Occipital lobe (tissue), 2 donors: ENCODE measurements around the gene OR2H1. TPM values are rescaled to one million over a fixed set of nuclear protein-coding genes. Genes with fewer than 3 reads are reported as not detected.
"Not testable (repeated sequence)": the region's sequence is repeated elsewhere in the genome, so short reads cannot be mapped to it uniquely, and the experiment has no call there.

Experiments used
- DNase-seq: peaks from one replicate; lab custom pipeline; 2025; lab: John Stamatoyannopoulos, UW
- total RNA-seq: library from RNA; depleted of rRNA; stranded (reverse); fragments of >200 nt; gene quantifications from one replicate; pipeline ENCODE4 v1.2.3, GENCODE V29; 2014

The OR2H1 gene
- total RNA-seq, result not detected

GRCh38 chr6:29456971-29457370 is at the start of gene OR2H1, which contains the start of gene OR11A1:
Gene OR2H1, plus strand, starts transcription at chr6:29457155. Its CDS starts 4,615 bp downstream, at chr6:29461770.
Gene OR11A1, minus strand, starts transcription at chr6:29457071. Its CDS starts 29,430 bp downstream, at chr6:29427641.
- DNase-seq, result no peak

DNA sequence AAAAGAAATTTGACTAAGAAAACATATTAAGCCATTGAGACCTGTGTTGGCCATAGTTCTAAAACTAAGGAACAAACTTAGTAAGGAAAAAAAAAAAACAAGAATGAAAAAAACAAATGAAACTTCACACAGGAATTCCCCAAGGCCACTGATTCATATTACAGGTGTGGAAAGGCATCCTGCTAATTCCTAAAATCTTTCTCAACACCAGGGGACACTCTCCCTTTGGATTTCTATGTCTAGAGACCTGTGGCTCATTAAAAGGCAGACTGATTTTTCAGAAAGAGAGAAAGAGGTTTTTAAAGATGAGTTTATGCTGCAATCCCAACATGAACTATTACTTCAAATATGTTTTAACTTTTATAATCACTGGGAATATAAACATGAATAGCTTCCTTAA is 42.4 kb upstream of the OR2H1 start, which contains the start of gene OR12D1:
OR12D1 (plus strand) TSS at position 341 of the 400 bp plus-strand sequence.
- DNase-seq, result no peak

GRCh38 chr6:29419516-29419915 is 37.4 kb upstream of the OR2H1 start:
- no peak for DNase-seq

GRCh38 chr6:29424168-29424567 is 32.8 kb upstream of the OR2H1 start:
- DNase-seq, result no peak

DNA sequence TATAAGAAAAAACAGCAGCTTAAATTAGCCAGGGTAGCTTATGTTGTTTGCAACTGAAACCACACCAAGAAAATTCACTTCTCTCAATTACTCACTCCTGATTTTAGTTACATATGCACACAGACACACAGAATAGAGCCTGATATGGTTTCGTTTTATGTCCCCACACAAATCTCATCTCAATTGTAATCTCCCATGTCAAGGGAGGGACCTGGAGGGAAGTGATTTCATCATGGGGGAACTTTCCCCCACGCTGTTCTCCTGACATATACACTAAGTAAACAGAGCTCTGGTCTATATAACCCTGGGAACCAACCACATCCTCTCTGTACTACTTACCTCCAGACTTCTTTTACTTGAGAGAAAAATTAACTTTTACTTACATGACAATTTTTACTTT is 32.4 kb upstream of the OR2H1 start:
- no peak for DNase-seq

- no peak for DNase-seq
Observed at GRCh38 chr6:29425075-29425474, 31.9 kb upstream of the OR2H1 start.

DNA sequence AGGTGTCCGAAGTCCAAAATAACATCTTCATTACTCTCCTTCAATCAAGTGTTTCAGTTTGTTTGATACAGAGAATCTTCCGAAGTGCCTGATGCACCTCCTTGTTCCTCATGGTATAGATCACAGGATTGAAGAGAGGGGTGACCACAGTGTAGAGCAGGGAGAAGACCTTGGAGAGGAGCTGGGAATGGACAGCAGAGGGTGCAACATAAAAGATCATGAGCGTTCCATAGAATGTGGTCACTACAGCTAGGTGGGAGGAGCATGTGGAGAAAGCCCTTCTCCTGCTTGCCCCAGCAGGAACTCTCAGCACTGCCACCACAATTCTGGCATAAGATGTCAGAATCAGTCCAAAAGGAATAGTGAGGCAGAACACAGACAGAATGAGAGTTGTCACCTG is 30.3 kb upstream of the OR2H1 start:
- DNase-seq, result no peak

- not testable (repeated sequence) for DNase-seq
Observed at GRCh38 chr6:29436730-29437129, 20.2 kb upstream of the OR2H1 start.

- DNase-seq, result no peak
Observed at GRCh38 chr6:29439006-29439405, 17.9 kb upstream of the OR2H1 start, which contains the start of gene OR10C1. Gene OR10C1, plus strand, starts transcription at chr6:29439306. Its CDS starts 710 bp downstream, at chr6:29440016.

- no peak for DNase-seq
Observed at GRCh38 chr6:29442719-29443118, 14.2 kb upstream of the OR2H1 start.

DNA sequence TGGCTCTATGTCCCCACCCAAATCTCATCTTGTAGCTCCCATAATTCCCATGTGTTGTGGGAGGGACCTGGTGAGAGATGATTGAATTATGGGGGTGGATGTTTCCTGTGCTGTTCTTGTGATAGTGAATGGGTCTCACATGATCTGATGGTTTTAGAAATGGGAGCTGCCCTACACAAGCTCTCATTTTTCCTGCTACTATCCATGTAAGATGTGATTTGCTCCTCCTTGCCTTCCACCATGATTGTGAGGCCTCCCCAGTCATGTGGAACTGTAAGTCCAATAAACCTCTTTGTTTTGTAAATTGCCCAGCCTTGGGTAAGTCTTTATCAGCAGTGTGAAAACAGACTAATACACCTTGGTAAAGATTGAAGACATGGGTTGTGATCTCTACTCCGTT is 12.9 kb upstream of the OR2H1 start:
- not testable (repeated sequence) for DNase-seq

GRCh38 chr6:29447670-29448069 is 9.3 kb upstream of the OR2H1 start:
- no peak for DNase-seq

DNA sequence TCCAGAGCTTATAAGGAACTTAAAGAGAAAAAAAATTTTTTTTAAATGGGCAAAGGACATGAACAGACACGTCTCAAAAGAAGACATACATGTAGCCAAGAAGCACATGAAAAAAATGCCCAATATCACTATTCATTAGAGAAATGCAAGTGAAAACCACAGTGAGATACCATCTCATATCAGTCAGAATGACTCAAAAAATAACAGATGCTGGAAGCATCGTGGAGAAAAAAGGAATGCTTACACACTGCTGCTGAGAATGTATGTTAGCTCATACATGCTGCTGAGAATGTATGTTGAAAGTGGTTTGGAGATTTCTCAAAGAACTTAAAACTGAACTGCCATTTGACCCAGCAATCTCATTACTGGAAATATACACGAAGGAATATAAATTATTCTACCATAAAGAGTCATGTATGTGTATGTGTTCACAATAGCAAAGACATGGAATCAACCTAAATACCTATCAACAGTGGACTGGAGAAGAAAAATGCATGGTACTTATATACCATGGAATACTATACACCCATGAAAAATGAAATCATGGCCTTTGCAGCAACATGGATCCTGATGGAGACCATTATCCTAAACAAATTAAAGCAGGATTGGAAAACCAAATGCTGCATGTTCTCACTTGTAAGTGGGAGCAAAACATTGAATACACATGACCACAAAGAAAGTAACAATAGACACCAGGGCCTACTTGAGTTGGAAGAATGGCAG is 5.3 kb upstream of the OR2H1 start:
- DNase-seq, result no peak

- DNase-seq, result no peak
Observed at GRCh38 chr6:29461021-29461814, 4.3 kb downstream of the OR2H1 start.

DNA sequence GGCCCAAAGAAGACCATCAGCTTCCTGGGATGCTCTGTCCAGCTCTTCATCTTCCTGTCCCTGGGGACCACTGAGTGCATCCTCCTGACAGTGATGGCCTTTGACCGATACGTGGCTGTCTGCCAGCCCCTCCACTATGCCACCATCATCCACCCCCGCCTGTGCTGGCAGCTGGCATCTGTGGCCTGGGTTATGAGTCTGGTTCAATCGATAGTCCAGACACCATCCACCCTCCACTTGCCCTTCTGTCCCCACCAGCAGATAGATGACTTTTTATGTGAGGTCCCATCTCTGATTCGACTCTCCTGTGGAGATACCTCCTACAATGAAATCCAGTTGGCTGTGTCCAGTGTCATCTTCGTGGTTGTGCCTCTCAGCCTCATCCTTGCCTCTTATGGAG is 5.1 kb downstream of the OR2H1 start:
- DNase-seq, result no peak

DNA sequence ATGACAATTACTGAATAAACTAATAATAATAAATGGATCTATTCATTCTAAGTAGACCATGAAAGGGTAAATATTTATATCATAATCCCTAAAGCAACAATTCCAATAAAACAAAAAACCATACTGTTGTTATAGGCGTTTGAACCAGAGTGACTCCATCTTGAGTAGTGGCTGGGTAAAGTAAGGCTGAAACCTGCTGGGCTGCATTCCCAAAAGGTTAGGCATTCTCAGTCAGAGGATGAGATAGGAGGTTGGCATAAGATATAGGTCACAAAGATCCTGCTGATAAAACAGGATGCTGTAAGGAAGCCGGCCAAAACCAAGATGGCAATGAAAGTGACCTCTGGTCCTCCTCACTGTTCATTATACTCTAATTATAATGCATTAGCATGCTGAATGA is 8.3 kb downstream of the OR2H1 start:
- no peak for DNase-seq

DNA sequence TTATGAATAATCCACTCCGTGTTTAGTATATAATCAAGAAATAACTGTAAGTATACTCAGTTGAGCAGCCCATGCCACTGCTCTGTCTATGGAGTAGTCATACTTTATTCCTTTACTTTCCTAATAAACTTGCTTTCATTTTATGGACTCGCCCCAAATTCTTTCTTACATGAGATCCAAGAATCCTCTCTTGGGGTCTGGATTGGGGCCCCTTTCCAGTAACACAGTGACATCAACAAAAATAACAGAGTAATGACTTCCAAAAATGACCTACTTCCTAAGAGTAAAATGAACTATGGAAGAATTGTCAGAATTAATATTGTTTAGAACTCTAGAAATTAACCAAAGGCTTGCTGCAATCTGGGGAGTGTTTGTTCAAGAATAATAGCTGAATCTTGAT is 8.8 kb downstream of the OR2H1 start:
- DNase-seq, result no peak

GRCh38 chr6:29466241-29466640 is 9.3 kb downstream of the OR2H1 start:
- DNase-seq, result no peak

DNA sequence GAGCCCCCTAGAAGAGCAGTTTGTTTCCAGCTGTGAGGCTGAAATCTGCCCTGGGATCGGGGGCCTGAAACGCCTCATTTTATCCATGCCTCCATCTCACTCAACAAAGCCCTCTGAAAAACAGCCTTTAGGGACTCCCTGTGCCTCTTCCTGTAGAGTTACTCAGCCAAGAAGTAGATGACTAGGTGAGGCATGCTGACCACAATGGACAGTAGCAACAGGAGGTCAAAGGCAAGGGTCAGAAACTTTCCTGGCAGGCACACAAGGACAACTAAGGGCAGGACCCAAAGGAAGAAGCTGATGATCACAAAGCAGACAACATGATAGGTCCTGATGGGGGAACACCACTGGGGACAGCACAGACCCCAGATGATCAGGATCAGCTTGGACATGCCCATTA is 18.0 kb downstream of the OR2H1 start:
- no peak for DNase-seq

DNA sequence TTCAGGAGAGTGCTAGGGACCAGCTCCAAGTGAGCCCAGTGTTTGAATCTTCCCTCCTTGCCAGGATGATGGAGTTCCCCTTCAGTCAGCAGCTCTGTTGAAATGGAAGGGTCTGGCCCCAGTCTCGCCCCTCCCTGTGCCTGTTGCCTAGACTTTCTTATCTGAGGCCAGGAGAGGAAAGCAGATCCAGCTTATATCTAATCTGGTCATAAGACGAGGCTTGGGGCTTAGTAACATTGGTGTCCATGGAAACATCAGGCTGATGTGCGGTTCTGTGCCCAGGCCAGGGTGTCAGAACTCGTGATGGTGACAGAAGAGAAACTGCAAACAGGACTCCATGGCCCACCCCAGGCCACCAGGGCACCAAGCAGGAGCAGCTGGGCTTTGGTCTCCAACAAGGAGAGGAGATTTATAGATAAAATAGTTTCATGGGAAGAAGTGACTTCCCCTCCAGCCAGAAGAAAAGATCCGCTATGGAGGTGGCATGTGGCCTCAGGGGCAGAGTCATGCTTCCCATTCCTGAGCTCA is 21.0 kb downstream of the OR2H1 start:
- DNase-seq, result no peak

GRCh38 chr6:29478740-29479139 is 21.8 kb downstream of the OR2H1 start:
- DNase-seq, result no peak

GRCh38 chr6:29479560-29479959 is 22.6 kb downstream of the OR2H1 start:
- no peak for DNase-seq
